Neural progenitor cell (in vitro differentiated cells): ENCODE measurements around the gene ADARB2. TPM values are rescaled to one million over a fixed set of nuclear protein-coding genes. Genes with fewer than 3 reads are reported as not detected.
A peak's percentile ranks its signal among the peaks of the same experiment; 100 is the strongest.

ENCODE experiments used
- DNase-seq: peaks from one replicate; pipeline ENCODE4 v3.0.0-alpha.2; 2016; ENCODE audit warnings: low spot score
- H2AFZ ChIP-seq: fragments of 200-600 bp; sonication (generic); replicated peaks from 2 replicates; pipeline ENCODE4 v1.6.1; 2016; ENCODE audit warnings: antibody characterized with exemption
- H3F3A ChIP-seq: fragments of 200-600 bp; sonication (generic); 2 replicates; pipeline ENCODE4 v1.6.1; 2016; ENCODE audit warnings: antibody characterized with exemption, low read depth
- H3K27ac ChIP-seq: fragments of 200-600 bp; sonication (generic); 2 replicates; pipeline ENCODE4 v1.5.1; 2016; ENCODE audit warnings: mild to moderate bottlenecking
- H3K27me3 ChIP-seq: fragments of 200-600 bp; sonication (generic); 2 replicates; pipeline ENCODE4 v1.6.1; 2016; ENCODE audit warnings: mild to moderate bottlenecking, moderate library complexity
- H3K36me3 ChIP-seq: fragments of 200-600 bp; sonication (generic); 2 replicates; pipeline ENCODE4 v1.5.1; 2016
- H3K4me1 ChIP-seq: fragments of 200-600 bp; sonication (generic); 2 replicates; pipeline ENCODE4 v1.6.1; 2016; ENCODE audit warnings: mixed run types
- H3K4me2 ChIP-seq: fragments of 200-600 bp; sonication (generic); 2 replicates; pipeline ENCODE4 v1.6.1; 2016
- H3K4me3 ChIP-seq: fragments of 200-600 bp; sonication (generic); 2 replicates; pipeline ENCODE4 v1.5.1; 2016
- H3K79me2 ChIP-seq: fragments of 200-600 bp; sonication (generic); 2 replicates; pipeline ENCODE4 v1.6.1; 2016; ENCODE audit warnings: low read depth
- H3K9ac ChIP-seq: fragments of 200-600 bp; sonication (generic); 2 replicates; pipeline ENCODE4 v1.6.1; 2016
- H3K9me3 ChIP-seq: fragments of 200-600 bp; sonication (generic); 2 replicates; pipeline ENCODE4 v1.5.1; 2016; ENCODE audit warnings: low read depth
- H4K20me1 ChIP-seq: fragments of 200-600 bp; sonication (generic); 2 replicates; pipeline ENCODE4 v1.6.1; 2016; ENCODE audit warnings: low read depth
- H3K27ac Mint-ChIP-seq: 3 replicates; pipeline ENCODE4 v1.8.0; 2021; ENCODE audit warnings: mixed read lengths
- H3K27me3 Mint-ChIP-seq: 2 replicates; pipeline ENCODE4 v1.8.0; 2022; ENCODE audit warnings: low read depth, mild to moderate bottlenecking, inconsistent platforms, moderate library complexity, mixed read lengths; ENCODE audit not compliant: insufficient read depth
- H3K36me3 Mint-ChIP-seq: 3 replicates; pipeline ENCODE4 v1.8.0; 2021; ENCODE audit warnings: mixed read lengths
- H3K4me1 Mint-ChIP-seq: 3 replicates; pipeline ENCODE4 v1.8.0; 2021; ENCODE audit warnings: mixed read lengths
- H3K4me3 Mint-ChIP-seq: 3 replicates; pipeline ENCODE4 v1.8.0; 2021; ENCODE audit warnings: mild to moderate bottlenecking, moderate library complexity, mixed read lengths
- H3K9me3 Mint-ChIP-seq: 3 replicates; pipeline ENCODE4 v1.8.0; 2020; ENCODE audit warnings: mixed read lengths
- CTCF ChIP-seq: fragments of 200-600 bp; sonication (generic); IDR thresholded peaks from 2 replicates; pipeline ENCODE4 v1.5.1; 2017; ENCODE audit warnings: antibody characterized with exemption, mild to moderate bottlenecking
- EZH2 ChIP-seq: fragments of 200-600 bp; sonication (generic); IDR thresholded peaks from 2 replicates; pipeline ENCODE4 v1.6.1; 2017; ENCODE audit warnings: antibody characterized with exemption, mild to moderate bottlenecking, moderate library complexity
- EZH2phosphoT487 ChIP-seq: fragments of 200-600 bp; sonication (generic); IDR thresholded peaks from 2 replicates; pipeline ENCODE4 v1.6.1; 2017; ENCODE audit warnings: antibody characterized with exemption
- total RNA-seq: library from RNA; depleted of rRNA; stranded (reverse); fragments of >200 nt; gene quantifications from 2 replicates; pipeline ENCODE4 v1.2.3, GENCODE V29; 2015; ENCODE audit warnings: low replicate concordance

The ADARB2 gene
- total RNA-seq, 1 donor from 2014 or later: not detected

GRCh38 chr10:1440897-1441296 is 296.4 kb downstream of the ADARB2 start:
- Mint-ChIP-seq H3K36me3 (no peaks in the 10 kb centered on the region), H3K27me3 (peaks cover 3% of the 10 kb centered on the region), H3K4me1 (no peaks in the 10 kb centered on the region), H3K4me3 (no peak overlapping the region), H3K27ac (no peak overlapping the region), H3K9me3 (no peaks in the 10 kb centered on the region)
- no peaks in the 10 kb centered on the region for H3K36me3 ChIP-seq
- H3K9me3 ChIP-seq: no peaks in the 10 kb centered on the region
- H3K4me1 ChIP-seq: no peaks in the 10 kb centered on the region
- H3K9ac ChIP-seq: no peak overlapping the region
- no peaks in the 10 kb centered on the region for H3K79me2 ChIP-seq
- DNase-seq: no peak
- no peaks in the 10 kb centered on the region for H3K27me3 ChIP-seq
- H3K27ac ChIP-seq: no peak overlapping the region
- no peak overlapping the region for H3K4me3 ChIP-seq
- no peaks in the 10 kb centered on the region for H4K20me1 ChIP-seq
- no peak overlapping the region for H3K4me2 ChIP-seq
- H2AFZ ChIP-seq: no peak overlapping the region
- TF ChIP-seq EZH2 (no peak), EZH2phosphoT487 (no peak), CTCF (no peak)
- H3F3A ChIP-seq: no peaks in the 10 kb centered on the region

GRCh38 chr10:1434912-1435692 is 302.2 kb downstream of the ADARB2 start:
- H3K36me3 Mint-ChIP-seq: no peaks in the 10 kb centered on the region
- H3K9me3 Mint-ChIP-seq: peaks cover 11% of the 10 kb centered on the region
- H3K4me3 Mint-ChIP-seq: no peak overlapping the region
- no peaks in the 10 kb centered on the region for H3K27me3 ChIP-seq
- DNase-seq: peak; percentile 48
- H3K27me3 Mint-ChIP-seq: peaks cover 3% of the 10 kb centered on the region
- no peaks in the 10 kb centered on the region for H3K9me3 ChIP-seq
- no peak overlapping the region for H3K27ac ChIP-seq
- H4K20me1 ChIP-seq: no peaks in the 10 kb centered on the region
- H3K4me1 ChIP-seq: peaks cover 13% of the 10 kb centered on the region
- H2AFZ ChIP-seq: peak overlapping the region; percentile 57
- no peak overlapping the region for H3K4me3 ChIP-seq
- no peaks in the 10 kb centered on the region for H3K36me3 ChIP-seq
- no peak overlapping the region for H3K4me2 ChIP-seq
- H3F3A ChIP-seq: peaks cover 10% of the 10 kb centered on the region
- TF ChIP-seq EZH2: no peak
- TF ChIP-seq EZH2phosphoT487: no peak
- TF ChIP-seq CTCF: no peak
- peak overlapping the region; percentile 78 for H3K27ac Mint-ChIP-seq
- no peak overlapping the region for H3K9ac ChIP-seq
- peaks cover 26% of the 10 kb centered on the region for H3K4me1 Mint-ChIP-seq
- no peaks in the 10 kb centered on the region for H3K79me2 ChIP-seq

GRCh38 chr10:1434202-1434601 is 303.1 kb downstream of the ADARB2 start:
- Histone ChIP-seq H3K36me3 (no peaks in the 10 kb centered on the region), H4K20me1 (no peaks in the 10 kb centered on the region), H3K9me3 (no peaks in the 10 kb centered on the region), H3K27ac (no peak overlapping the region), H3K4me3 (no peak overlapping the region), H3F3A (peaks cover 10% of the 10 kb centered on the region), H2AFZ (no peak overlapping the region), H3K9ac (no peak overlapping the region), H3K4me1 (peaks cover 13% of the 10 kb centered on the region), H3K4me2 (peak overlapping the region; percentile 46), H3K27me3 (no peaks in the 10 kb centered on the region), H3K79me2 (no peaks in the 10 kb centered on the region)
- Mint-ChIP-seq H3K27ac (peak overlapping the region; percentile 86), H3K9me3 (peaks cover 13% of the 10 kb centered on the region), H3K27me3 (peaks cover 3% of the 10 kb centered on the region), H3K4me1 (peaks cover 26% of the 10 kb centered on the region), H3K4me3 (no peak overlapping the region), H3K36me3 (no peaks in the 10 kb centered on the region)
- DNase-seq: peak; percentile 39
- no peak for TF ChIP-seq EZH2phosphoT487
- no peak for TF ChIP-seq EZH2
- no peak for TF ChIP-seq CTCF
